ENCODE data around the gene CROCC2.

- TF ChIP-seq CTCF (IDR thresholded peaks at IDR 0.05 in 2 of 3, conservative IDR thresholded peaks at IDR 0.05 in 1 of 3; ENCODE audit: borderline replicate concordance in 1 of 3, insufficient read depth in 1 of 3, low read depth in 2 of 3, low read length in 2 of 3) (no peak), SRF (IDR thresholded peaks at IDR 0.05; ENCODE audit: low read depth) (no peak), POLR2A (IDR thresholded peaks at IDR 0.05; ENCODE audit: borderline replicate concordance, extremely low read depth, insufficient read depth, insufficient read length) (no peak), EZH2 (IDR thresholded peaks at IDR 0.05) (no peak), YY1 (IDR thresholded peaks at IDR 0.05; ENCODE audit: extremely low read depth, insufficient replicate concordance, low read depth, low read length) (no peak)
Measured at GRCh38 chr2:240990726-240991377, 84.7 kb downstream of the CROCC2 start.
